Keratinocyte (primary cell): ENCODE measurements around the gene ANKRD6. TPM values are rescaled to one million over a fixed set of nuclear protein-coding genes. Genes with fewer than 3 reads are reported as not detected.

Source experiments
- DNase-seq: peaks from one replicate; pipeline ENCODE4 v3.0.0-alpha.2; 2011; ENCODE audit warnings: low read depth, missing footprints, low spot score
- FAIRE-seq: peaks from 2 replicates; lab custom pipeline; 2011; peaks lifted over from hg19 to GRCh38; lab: Jason Lieb, UNC
- H2AFZ ChIP-seq: 2 replicates; pipeline ENCODE4 v1.6.0; 2012; ENCODE audit warnings: low read length, control low read depth, inconsistent platforms; ENCODE audit not compliant: control insufficient read depth
- H3K27ac ChIP-seq: 2 replicates; pipeline ENCODE4 v1.5.1; 2011; ENCODE audit warnings: low read length; ENCODE audit not compliant: control insufficient read depth, insufficient read depth
- H3K27me3 ChIP-seq: 3 replicates; pipeline ENCODE4 v1.6.0; 2011; ENCODE audit warnings: low read length; ENCODE audit not compliant: control insufficient read depth, insufficient read depth; ENCODE audit errors: extremely low read depth
- H3K36me3 ChIP-seq, 2 experiments: 2 replicates in 1 of 2; 3 replicates in 1 of 2; pipeline ENCODE4 v1.5.1; 2011; ENCODE audit warnings: low read length in 2 of 2, mild to moderate bottlenecking in 1 of 2; ENCODE audit not compliant: control insufficient read depth in 2 of 2, insufficient read depth in 2 of 2; ENCODE audit errors: extremely low read depth in 1 of 2
- H3K4me1 ChIP-seq: 3 replicates; pipeline ENCODE4 v1.5.1; 2011; ENCODE audit warnings: low read length; ENCODE audit not compliant: control insufficient read depth, insufficient read depth; ENCODE audit errors: extremely low read depth
- H3K4me2 ChIP-seq: 3 replicates; pipeline ENCODE4 v1.6.0; 2011; ENCODE audit warnings: low read depth, low read length; ENCODE audit not compliant: control insufficient read depth, insufficient read depth; ENCODE audit errors: extremely low read depth
- H3K4me3 ChIP-seq, 3 experiments: fragments of 200-600 bp in 1 of 3; sonication (generic) in 1 of 3; 2 replicates in 2 of 3; 3 replicates in 1 of 3; pipeline ENCODE4 v1.5.1; 2011 to 2016; ENCODE audit warnings: low read length in 3 of 3, mild to moderate bottlenecking in 3 of 3, control low read depth in 2 of 3, inconsistent platforms in 1 of 3, low read depth in 1 of 3, mixed read lengths in 1 of 3, mixed run types in 1 of 3, moderate library complexity in 1 of 3; ENCODE audit not compliant: control insufficient read depth in 2 of 3, insufficient read depth in 2 of 3; ENCODE audit errors: extremely low read depth in 1 of 3
- H3K79me2 ChIP-seq: 2 replicates; pipeline ENCODE4 v1.6.0; 2012; ENCODE audit warnings: low read length; ENCODE audit not compliant: control insufficient read depth, insufficient read depth
- H3K9ac ChIP-seq: 3 replicates; pipeline ENCODE4 v1.6.0; 2011; ENCODE audit warnings: low read length; ENCODE audit not compliant: control insufficient read depth, insufficient read depth; ENCODE audit errors: extremely low read depth
- H3K9me1 ChIP-seq: 3 replicates; pipeline ENCODE4 v1.6.0; 2011; ENCODE audit warnings: low read length; ENCODE audit not compliant: control insufficient read depth, insufficient read depth; ENCODE audit errors: extremely low read depth
- H3K9me3 ChIP-seq: 2 replicates; pipeline ENCODE4 v1.5.1; 2012; ENCODE audit warnings: low read depth, low read length; ENCODE audit not compliant: control insufficient read depth
- H4K20me1 ChIP-seq: 3 replicates; pipeline ENCODE4 v1.6.0; 2011; ENCODE audit warnings: low read length; ENCODE audit not compliant: control insufficient read depth, insufficient read depth; ENCODE audit errors: extremely low read depth
- CTCF ChIP-seq, 3 experiments: IDR thresholded peaks in 1 of 3; conservative IDR thresholded peaks in 1 of 3; optimal IDR thresholded peaks in 1 of 3; 2 replicates in 2 of 3; 3 replicates in 1 of 3; pipeline versions ENCODE3 to v1.5.1; 2011; ENCODE audit warnings: low read length in 3 of 3, mild to moderate bottlenecking in 3 of 3, moderate library complexity in 2 of 3, control low read depth in 1 of 3, inconsistent platforms in 1 of 3; ENCODE audit not compliant: insufficient read depth in 2 of 3; ENCODE audit errors: extremely low read depth in 1 of 3
- EZH2 ChIP-seq: IDR thresholded peaks from one replicate; pipeline ENCODE4 v1.6.1; 2012; ENCODE audit warnings: inconsistent platforms, mild to moderate bottlenecking, low read length, moderate library complexity
- dilution Hi-C: fragments of 300-500 bp; cut with MboI; formaldehyde crosslinking; loops from one replicate; pipeline ENCODE4 v1.7.0; 2020; ENCODE audit warnings: low sequenced_read_pairs; ENCODE audit not compliant: extremely low pct_ligation_motif_present
- polyA plus RNA-seq, 5 experiments: library from polyadenylated mRNA; depleted of rRNA in 3 of 5; stranded (reverse) in 3 of 5; stranded (forward) in 1 of 5; unstranded in 1 of 5; fragments of >200 nt; gene quantifications; 1 replicate in 1 of 5; 2 replicates in 3 of 5; 3 replicates in 1 of 5; pipeline versions ENCODE4 v1.2.1 to v1.2.3, GENCODE V29; 2011 to 2012; ENCODE audit warnings: missing spikeins in 2 of 5, low read depth in 1 of 5, low replicate concordance in 1 of 5

Gene ANKRD6
- polyA plus RNA-seq, 1 donor (not counting 4 experiments of a cell fraction or from before 2014, with no cell fraction given) = 5.7 TPM

- Histone ChIP-seq H4K20me1 (no peaks in the 10 kb centered on the region), H3K27me3 (peaks cover 6% of the 10 kb centered on the region), H3K9me3 (no peaks in the 10 kb centered on the region), H3K4me1 (no peaks in the 10 kb centered on the region), H3K4me2 (no peak overlapping the region), H2AFZ (no peak overlapping the region), H3K9me1 (no peaks in the 10 kb centered on the region), H3K36me3 (no peaks in the 10 kb centered on the region), H3K4me3 (no peak overlapping the region), H3K79me2 (no peaks in the 10 kb centered on the region), H3K9ac (no peak overlapping the region), H3K27ac (no peak overlapping the region)
- no peak for DNase-seq
- no peak for TF ChIP-seq CTCF (optimal IDR thresholded peaks at IDR 0.05 in 1 of 3, IDR thresholded peaks at IDR 0.05 in 1 of 3, conservative IDR thresholded peaks at IDR 0.05 in 1 of 3; ENCODE audit: extremely low read depth in 1 of 3, insufficient read depth in 2 of 3, low read length in 3 of 3)
- no peak for TF ChIP-seq EZH2
- dilution Hi-C loops = no loop called here
- FAIRE-seq = no peak
Measured at GRCh38 chr6:89398762-89399525, 34.0 kb upstream of the ANKRD6 start.

- Histone ChIP-seq H3K9me3 (no peaks in the 10 kb centered on the region), H3K9me1 (no peaks in the 10 kb centered on the region), H3K9ac (no peak overlapping the region), H3K27me3 (peaks cover 6% of the 10 kb centered on the region), H4K20me1 (no peaks in the 10 kb centered on the region), H3K36me3 (no peaks in the 10 kb centered on the region), H3K4me3 (no peak overlapping the region), H2AFZ (no peak overlapping the region), H3K27ac (no peak overlapping the region), H3K4me1 (no peaks in the 10 kb centered on the region), H3K4me2 (no peak overlapping the region), H3K79me2 (no peaks in the 10 kb centered on the region)
- FAIRE-seq (no peak), DNase-seq (no peak)
- dilution Hi-C loops = no loop called here
- TF ChIP-seq CTCF (optimal IDR thresholded peaks at IDR 0.05 in 1 of 3, IDR thresholded peaks at IDR 0.05 in 1 of 3, conservative IDR thresholded peaks at IDR 0.05 in 1 of 3; ENCODE audit: extremely low read depth in 1 of 3, insufficient read depth in 2 of 3, low read length in 3 of 3) (no peak), EZH2 (no peak)
Measured at GRCh38 chr6:89400050-89400449, 32.9 kb upstream of the ANKRD6 start.
